Sigmoid colon (tissue), 7 donors: ENCODE measurements around the gene AKT1S1. TPM values are rescaled to one million over a fixed set of nuclear protein-coding genes. Genes with fewer than 3 reads are reported as not detected.

ENCODE experiments used
- DNase-seq: peaks from one replicate; pipeline ENCODE4 v3.0.0-alpha.2; 2019
- H3K27ac ChIP-seq, 4 donors: fragments of 200-600 bp; sonication (generic); one replicate each; pipeline ENCODE4 v1.5.1; 2016 to 2019; ENCODE audit warnings: mild to moderate bottlenecking in 1 of 4
- H3K27me3 ChIP-seq, 3 donors: fragments of 200-600 bp; sonication (generic); one replicate each; pipeline ENCODE4 v1.5.1; 2019; ENCODE audit warnings: mild to moderate bottlenecking in 1 of 3
- H3K36me3 ChIP-seq, 4 donors: fragments of 200-600 bp; sonication (generic); one replicate each; pipeline ENCODE4 v1.5.1; 2016 to 2019
- H3K4me1 ChIP-seq, 4 donors: fragments of 200-600 bp; sonication (generic); one replicate each; pipeline ENCODE4 v1.5.1; 2017 to 2019
- H3K4me3 ChIP-seq, 4 donors: fragments of 200-600 bp; sonication (generic); one replicate each; pipeline ENCODE4 v1.5.1; 2017 to 2019; ENCODE audit warnings: mild to moderate bottlenecking in 2 of 4, moderate library complexity in 1 of 4
- H3K9me3 ChIP-seq, 4 donors: fragments of 200-600 bp in 3 of 4; sonication (generic) in 3 of 4; one replicate each; pipeline versions ENCODE4 v1.5.1 to v1.6.1; 2013 to 2019
- EP300 ChIP-seq, 4 donors: sonication (generic); formaldehyde crosslinking; IDR thresholded peaks; one replicate each; pipeline ENCODE4 v1.6.1; 2017; ENCODE audit warnings: antibody characterized with exemption in 4 of 4
- POLR2A ChIP-seq, 2 donors: fragments of 450-650 bp; IDR thresholded peaks; one replicate each; pipeline ENCODE4 v1.6.1; 2016; ENCODE audit warnings: antibody characterized with exemption in 2 of 2, mild to moderate bottlenecking in 2 of 2, moderate library complexity in 2 of 2
- POLR2AphosphoS5 ChIP-seq, 4 donors: sonication (generic); formaldehyde crosslinking; IDR thresholded peaks; one replicate each; pipeline ENCODE4 v1.6.1; 2017; ENCODE audit warnings: antibody characterized with exemption in 4 of 4
- WGBS, 2 donors: extraction: QIAGEN DNeasy Blood & Tissue Kit; methylation state at CpG; one replicate each; pipeline ENCODE4 v1.1.7; 2013; 5-methylcytosine and 5-hydroxymethylcytosine counted together
- intact Hi-C: fragments of 100-400 bp; cut with DNase I; formaldehyde crosslinking; loops from one replicate; pipeline ENCODE4 v1.15.1; 2023
- polyA plus RNA-seq, 3 donors: library from polyadenylated mRNA; stranded (reverse); fragments of 200-250 nt; gene quantifications; one replicate each; pipeline ENCODE4 v1.2.3, GENCODE V29; 2013
- total RNA-seq, 4 donors: library from RNA; depleted of rRNA; stranded (reverse); fragments of >200 nt; gene quantifications; one replicate each; pipeline ENCODE4 v1.1.0, GENCODE V29; 2016
- TF ChIP-seq, protein P1 (sequence below), 4 experiments: fragments of 450-650 bp in 3 of 4; fragments of 200-600 bp in 1 of 4; IDR thresholded peaks; one replicate each; pipeline ENCODE4 v1.5.1; 2016 to 2019; ENCODE audit warnings: antibody characterized with exemption in 4 of 4, mild to moderate bottlenecking in 3 of 4, moderate library complexity in 2 of 4
- donor health status: healthy with polysubstance abuse.
- donor health status: Bipolar disorder and iron deficiency.
- donor health status: healthy.

Gene AKT1S1
- total and polyA plus RNA-seq, 7 donors = 13.6 to 55.9 (median 16.1) TPM

GRCh38 chr19:49889038-49889686 lies 12.0 kb upstream of the AKT1S1 start:
- Histone ChIP-seq H3K27me3 (peaks cover 6 to 39% (median 32%) of the 10 kb centered on the region in 3 donors), H3K4me3 (no peak overlapping the region), H3K27ac (no peak overlapping the region), H3K4me1 (peaks cover 0 to 15% (median 13%) of the 10 kb centered on the region in 4 donors), H3K36me3 (peaks cover 14 to 50% (median 22%) of the 10 kb centered on the region in 4 donors), H3K9me3 (no peaks in the 10 kb centered on the region)
- TF ChIP-seq, protein P1, sequence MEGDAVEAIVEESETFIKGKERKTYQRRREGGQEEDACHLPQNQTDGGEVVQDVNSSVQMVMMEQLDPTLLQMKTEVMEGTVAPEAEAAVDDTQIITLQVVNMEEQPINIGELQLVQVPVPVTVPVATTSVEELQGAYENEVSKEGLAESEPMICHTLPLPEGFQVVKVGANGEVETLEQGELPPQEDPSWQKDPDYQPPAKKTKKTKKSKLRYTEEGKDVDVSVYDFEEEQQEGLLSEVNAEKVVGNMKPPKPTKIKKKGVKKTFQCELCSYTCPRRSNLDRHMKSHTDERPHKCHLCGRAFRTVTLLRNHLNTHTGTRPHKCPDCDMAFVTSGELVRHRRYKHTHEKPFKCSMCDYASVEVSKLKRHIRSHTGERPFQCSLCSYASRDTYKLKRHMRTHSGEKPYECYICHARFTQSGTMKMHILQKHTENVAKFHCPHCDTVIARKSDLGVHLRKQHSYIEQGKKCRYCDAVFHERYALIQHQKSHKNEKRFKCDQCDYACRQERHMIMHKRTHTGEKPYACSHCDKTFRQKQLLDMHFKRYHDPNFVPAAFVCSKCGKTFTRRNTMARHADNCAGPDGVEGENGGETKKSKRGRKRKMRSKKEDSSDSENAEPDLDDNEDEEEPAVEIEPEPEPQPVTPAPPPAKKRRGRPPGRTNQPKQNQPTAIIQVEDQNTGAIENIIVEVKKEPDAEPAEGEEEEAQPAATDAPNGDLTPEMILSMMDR (IDR thresholded peaks at IDR 0.05) = no peak
- TF ChIP-seq EP300 (IDR thresholded peaks at IDR 0.05) = no peak
- no peak for TF ChIP-seq POLR2AphosphoS5 (IDR thresholded peaks at IDR 0.05)
- TF ChIP-seq POLR2A (IDR thresholded peaks at IDR 0.05) = no peak
- 93 to 95% methylated on average over 23 of the region's 23 CpGs for WGBS, 2 donors
- intact Hi-C loops = no loop called here
- no peak for DNase-seq

GRCh38 chr19:49888510-49888824 lies 11.3 kb upstream of the AKT1S1 start:
- H3K4me1 ChIP-seq = peaks cover 0 to 15% (median 13%) of the 10 kb centered on the region in 4 donors
- H3K27ac ChIP-seq = no peak overlapping the region
- no peak for TF ChIP-seq EP300 (IDR thresholded peaks at IDR 0.05)
- TF ChIP-seq POLR2AphosphoS5 (IDR thresholded peaks at IDR 0.05) = no peak
- TF ChIP-seq, protein P1 (IDR thresholded peaks at IDR 0.05) = no peak
- WGBS, 2 donors = 75 to 79% methylated on average over 18 of the region's 18 CpGs
- peaks cover 6 to 39% (median 32%) of the 10 kb centered on the region in 3 donors for H3K27me3 ChIP-seq
- H3K36me3 ChIP-seq = peaks cover 21 to 57% (median 29%) of the 10 kb centered on the region in 4 donors
- intact Hi-C loops = no loop called here
- H3K4me3 ChIP-seq = no peak overlapping the region
- H3K9me3 ChIP-seq = no peaks in the 10 kb centered on the region
- no peak for DNase-seq

DNA sequence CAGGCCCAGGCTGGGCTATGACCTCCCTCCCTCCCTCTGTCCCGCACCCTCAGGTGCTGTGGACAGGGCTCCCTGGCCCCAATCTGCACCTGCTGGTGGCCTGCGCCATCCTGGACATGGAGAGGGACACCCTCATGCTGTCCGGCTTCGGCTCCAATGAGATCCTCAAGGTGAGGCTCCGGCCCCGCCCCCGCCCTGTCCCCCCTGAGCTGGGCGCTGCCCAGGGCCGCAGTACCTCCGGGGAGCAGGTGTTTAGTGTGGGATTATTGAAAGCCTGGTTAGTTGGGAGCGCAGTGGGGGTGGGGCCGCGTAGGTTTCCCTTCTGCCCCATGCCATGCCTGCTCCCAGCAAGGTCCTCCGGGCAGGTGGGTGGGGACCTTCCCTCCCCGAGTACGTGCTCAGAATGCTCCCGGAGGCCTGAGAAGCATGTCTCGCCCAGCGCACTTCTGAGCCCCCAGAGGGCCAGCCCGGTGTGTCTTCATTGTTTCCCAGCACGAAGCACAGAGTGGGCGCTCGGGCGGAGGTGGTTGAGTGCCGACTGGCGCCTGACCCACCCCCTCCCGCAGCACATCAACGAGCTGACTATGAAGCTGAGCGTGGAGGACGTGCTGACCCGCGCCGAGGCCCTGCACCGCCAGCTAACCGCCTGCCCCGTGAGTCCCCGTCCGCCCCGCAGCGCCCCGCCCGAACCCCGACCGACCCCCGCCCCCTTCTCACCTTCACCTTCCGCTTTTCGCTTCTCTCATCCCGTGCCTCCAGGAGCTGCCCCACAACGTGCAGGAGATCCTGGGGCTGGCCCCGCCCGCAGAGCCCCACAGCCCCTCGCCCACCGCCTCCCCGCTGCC lies 10.7 kb upstream of the AKT1S1 start:
- no peak overlapping the region for H3K27ac ChIP-seq
- TF ChIP-seq POLR2AphosphoS5 (IDR thresholded peaks at IDR 0.05) (no peak), EP300 (IDR thresholded peaks at IDR 0.05) (no peak), POLR2A (IDR thresholded peaks at IDR 0.05) (no peak)
- TF ChIP-seq, protein P1 (IDR thresholded peaks at IDR 0.05) = no peak
- no peak overlapping the region for H3K4me3 ChIP-seq
- 76 to 90% methylated on average over 54 of the region's 54 CpGs for WGBS, 2 donors
- H3K36me3 ChIP-seq = peaks cover 26 to 63% (median 35%) of the 10 kb centered on the region in 4 donors
- H3K9me3 ChIP-seq = no peaks in the 10 kb centered on the region
- H3K4me1 ChIP-seq = peaks cover 0 to 15% (median 13%) of the 10 kb centered on the region in 4 donors
- H3K27me3 ChIP-seq = peaks cover 6 to 36% (median 28%) of the 10 kb centered on the region in 3 donors
- intact Hi-C loops = no loop called here
- no peak for DNase-seq

DNA sequence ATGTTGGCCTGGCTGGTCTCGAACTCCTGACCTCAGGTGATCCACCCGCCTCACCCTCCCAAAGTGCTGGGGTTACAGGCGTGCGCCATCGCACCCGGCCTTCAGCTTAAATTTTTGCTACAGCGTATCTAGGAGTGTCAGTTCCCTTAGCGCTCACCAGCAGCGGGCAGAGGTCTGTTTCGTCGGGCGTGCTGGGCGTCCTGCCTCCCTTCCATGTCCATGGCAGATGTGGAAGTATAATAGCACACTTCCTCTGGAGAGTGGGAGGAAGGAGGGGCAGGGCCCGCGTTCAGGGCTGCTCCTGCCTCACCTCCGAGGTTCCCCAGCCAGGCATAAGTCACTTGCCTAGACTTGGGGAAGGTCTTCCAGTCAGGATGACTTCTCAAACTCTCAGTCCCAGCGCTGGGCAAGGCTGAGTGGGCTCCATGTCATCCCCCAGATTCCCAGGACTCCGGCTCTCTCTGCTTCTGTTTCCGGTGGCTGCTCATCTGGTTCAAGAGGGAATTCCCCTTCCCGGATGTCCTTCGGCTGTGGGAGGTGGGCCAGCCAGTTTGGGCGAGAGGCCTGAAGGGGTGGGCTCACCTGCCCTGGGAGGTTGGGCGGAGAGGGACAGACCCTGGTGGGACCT lies 10.0 kb upstream of the AKT1S1 start:
- TF ChIP-seq EP300 (IDR thresholded peaks at IDR 0.05) (no peak), POLR2A (IDR thresholded peaks at IDR 0.05) (no peak), POLR2AphosphoS5 (IDR thresholded peaks at IDR 0.05) (no peak)
- TF ChIP-seq, protein P1 (IDR thresholded peaks at IDR 0.05) = no peak

More for the DNA sequence above, 10.0 kb upstream of the AKT1S1 start:
- Histone ChIP-seq H3K4me3 (no peak overlapping the region), H3K9me3 (no peaks in the 10 kb centered on the region), H3K27me3 (peaks cover 6 to 30% (median 21%) of the 10 kb centered on the region in 3 donors), H3K36me3 (peaks cover 34 to 70% (median 43%) of the 10 kb centered on the region in 4 donors), H3K27ac (no peak overlapping the region), H3K4me1 (peaks cover 0 to 15% (median 13%) of the 10 kb centered on the region in 4 donors)
- no peak for DNase-seq
- intact Hi-C loops = no loop called here
- WGBS, 2 donors = 78 to 86% methylated on average over 23 of the region's 23 CpGs
